K562 (cell line): ENCODE data around the gene ZNF124. TPM values are rescaled to one million over a fixed set of nuclear protein-coding genes. Genes with fewer than 3 reads are reported as not detected.

Experiments
- ATAC-seq: fragments of 200-7000 bp; cut with Tn5 transposase; 3 replicates; pipeline ENCODE4 v1.9.1; 2020; ENCODE audit warnings: moderate library complexity
- BruUV-seq: library from RNA; stranded (reverse); fragments of 400-500 nt; replicated peaks from 2 replicates; lab custom pipeline; 2021; lab: Mats Ljungman, UMichigan
- CTCF ChIA-PET: fragments of 300-600 bp; formaldehyde crosslinking; extraction: SDS; loops from one replicate; lab custom pipeline; 2021; ENCODE audit warnings: low intra/inter-chr PET ratio; lab: Yijun Ruan, JAX
- POLR2A ChIA-PET: fragments of 300-600, 350-650 bp; sonication (Branson Sonifier 250); formaldehyde crosslinking; extraction: SDS; loops from one replicate; lab custom pipeline; 2021; ENCODE audit warnings: antibody characterized with exemption, inconsistent platforms; lab: Yijun Ruan, JAX
- DNase-seq, 4 experiments: peaks; one replicate each; pipeline versions ENCODE4 v3.0.0 to v3.0.0-alpha.2; 2011 to 2018; ENCODE audit warnings: low spot score in 3 of 4, mixed read lengths in 3 of 4; ENCODE audit errors: extremely low read depth in 1 of 4
- FAIRE-seq: peaks from 2 replicates; lab custom pipeline; 2011; peaks lifted over from hg19 to GRCh38; lab: Jason Lieb, UNC
- H2AFZ ChIP-seq: 2 replicates; pipeline ENCODE4 v1.6.0; 2011; ENCODE audit warnings: low read depth, low read length, control low read depth, inconsistent platforms
- H3K27ac ChIP-seq: fragments of 200-600 bp; 3 replicates; pipeline ENCODE4 v1.8.0; 2011; ENCODE audit warnings: low read depth, mild to moderate bottlenecking, control low read depth, inconsistent platforms, low read length, moderate library complexity, mixed read lengths; ENCODE audit errors: extremely low read depth
- H3K27me3 ChIP-seq, 2 experiments: fragments of 300-600 bp in 1 of 2; 2 replicates in 1 of 2; 3 replicates in 1 of 2; pipeline versions ENCODE4 v1.6.0 to v1.8.0; 2011; ENCODE audit warnings: inconsistent platforms in 2 of 2, low read length in 2 of 2, mild to moderate bottlenecking in 1 of 2, mixed read lengths in 1 of 2, moderate library complexity in 1 of 2; ENCODE audit not compliant: control insufficient read depth in 2 of 2, insufficient read depth in 2 of 2
- H3K36me3 ChIP-seq: fragments of 300-600 bp; 3 replicates; pipeline ENCODE4 v1.8.0; 2011; ENCODE audit warnings: mild to moderate bottlenecking, low read length, inconsistent platforms; ENCODE audit not compliant: control insufficient read depth, insufficient read depth
- H3K4me1 ChIP-seq, 2 experiments: fragments of 200-600 bp in 1 of 2; replicated peaks in 1 of 2; 2 replicates in 1 of 2; 3 replicates in 1 of 2; pipeline versions ENCODE4 v1.5.1 to v1.8.0; 2011; ENCODE audit warnings: inconsistent platforms in 2 of 2, low read length in 2 of 2, mild to moderate bottlenecking in 1 of 2, mixed read lengths in 1 of 2, moderate library complexity in 1 of 2; ENCODE audit not compliant: control insufficient read depth in 2 of 2, insufficient read depth in 2 of 2
- H3K4me2 ChIP-seq: 2 replicates; pipeline ENCODE4 v1.6.1; 2011; ENCODE audit warnings: low read length, control low read depth, inconsistent platforms, mixed read lengths; ENCODE audit not compliant: insufficient read depth
- H3K4me3 ChIP-seq: fragments of 200-600 bp; sonication (generic), shearing (Covaris generic); 2 replicates; pipeline ENCODE4 v1.5.1; 2016; ENCODE audit warnings: control low read depth, inconsistent platforms
- H3K79me2 ChIP-seq: fragments of 200-600 bp; 3 replicates; pipeline ENCODE4 v1.8.0; 2011; ENCODE audit warnings: low read length, inconsistent platforms; ENCODE audit not compliant: control insufficient read depth, insufficient read depth
- H3K9ac ChIP-seq, 2 experiments: 2 replicates each; pipeline versions ENCODE4 v1.6.0 to v1.6.1; 2011; ENCODE audit warnings: low read depth in 2 of 2, low read length in 2 of 2, control low read depth in 1 of 2, inconsistent platforms in 1 of 2, mild to moderate bottlenecking in 1 of 2, mixed read lengths in 1 of 2; ENCODE audit not compliant: insufficient read depth in 1 of 2
- H3K9me1 ChIP-seq: one replicate; pipeline ENCODE4 v1.6.0; 2011; ENCODE audit warnings: inconsistent platforms, mild to moderate bottlenecking, low read length, moderate library complexity; ENCODE audit not compliant: control insufficient read depth, insufficient read depth
- H3K9me3 ChIP-seq: replicated peaks from 2 replicates; pipeline ENCODE4 v1.5.1; 2011; ENCODE audit warnings: low read depth, low read length, inconsistent platforms; ENCODE audit not compliant: control insufficient read depth, insufficient read depth
- H4K20me1 ChIP-seq: replicated peaks from 2 replicates; pipeline ENCODE4 v1.6.1; 2011; ENCODE audit warnings: low read length, inconsistent platforms, mixed read lengths; ENCODE audit not compliant: control insufficient read depth, insufficient read depth
- BACH1 ChIP-seq: fragments of 200-800 bp; sonication (Bioruptor generic); IDR thresholded peaks from 2 replicates; pipeline ENCODE4 v1.6.1; 2016; ENCODE audit warnings: missing genetic modification characterization, missing compliant biosample characterization
- CBX2 ChIP-seq: fragments of 200-600 bp; sonication (generic); IDR thresholded peaks from one replicate; pipeline ENCODE4 v1.6.1; 2012; ENCODE audit warnings: mild to moderate bottlenecking, low read length, inconsistent platforms; ENCODE audit not compliant: insufficient read depth, poor library complexity, severe bottlenecking
- CEBPB ChIP-seq: fragments of 450-650 bp; IDR thresholded peaks from 2 replicates; pipeline ENCODE4 v1.6.1; 2016; ENCODE audit warnings: missing genetic modification characterization, missing compliant biosample characterization
- PTBP1 ChIP-seq: fragments of 200-400 bp; formaldehyde crosslinking; IDR thresholded peaks from 2 replicates; pipeline ENCODE4 v1.6.1; 2017; ENCODE audit warnings: low read depth, low read length
- RUNX1 ChIP-seq: sonication (generic); IDR thresholded peaks from 2 replicates; pipeline ENCODE4 v1.6.1; 2016; ENCODE audit warnings: antibody characterized with exemption, low read depth
- SREBF1 ChIP-seq: fragments of 150-350 bp; IDR thresholded peaks from 2 replicates; pipeline ENCODE4 v1.6.1; 2014; ENCODE audit warnings: antibody characterized with exemption, low read depth, low read length, borderline replicate concordance
- ZNF780A ChIP-seq: fragments of 250-450 bp; sonication (Bioruptor Pico); IDR thresholded peaks from 2 replicates; pipeline ENCODE4 v1.5.0; 2021; ENCODE audit warnings: mild to moderate bottlenecking
- ZSCAN32 ChIP-seq: fragments of 450-650 bp; formaldehyde crosslinking; IDR thresholded peaks from 2 replicates; pipeline ENCODE4 v1.4.0; 2020; ENCODE audit warnings: mild to moderate bottlenecking, moderate library complexity
- WGBS: fragments of 100-300 bp; shearing (Covaris generic); methylation state at CpG from one replicate; pipeline ENCODE4 v1.1.6; 2016; ENCODE audit warnings: low coverage, mixed read lengths; ENCODE audit not compliant: insufficient coverage; ENCODE audit errors: missing lambda C conversion rate; 5-methylcytosine and 5-hydroxymethylcytosine counted together
- in situ Hi-C: fragments of 300-500 bp; cut with MboI; formaldehyde crosslinking; loops from 4 replicates; pipeline ENCODE4 v1.15.0; 2018; ENCODE audit warnings: inconsistent platforms, mixed read lengths
- intact Hi-C: fragments of 100-400 bp; cut with micrococcal nuclease; formaldehyde crosslinking; loops from 2 replicates; pipeline ENCODE4 v1.14.2; 2022
- polyA plus RNA-seq, 8 experiments: library from polyadenylated mRNA; depleted of rRNA in 4 of 8; stranded (reverse) in 5 of 8; unstranded in 3 of 8; fragments of >200 nt; fragmentation: Nextera tagmentation in 2 of 8; fragmentation: Illumina TruSeq in 1 of 8; extraction: Ambion mirVana in 2 of 8; extraction: Trizol in 1 of 8; gene quantifications; 2 replicates each; pipeline versions ENCODE4 v1.2.1 to v1.2.3, GENCODE V29; 2011 to 2014; ENCODE audit warnings: inconsistent platforms in 1 of 8, missing spikeins in 1 of 8
- total RNA-seq, 7 experiments: library from RNA; depleted of rRNA in 6 of 7; stranded (reverse); fragments of >200 nt in 6 of 7; fragmentation: Illumina TruSeq in 2 of 7; extraction: Trizol in 2 of 7; gene quantifications; 2 replicates each; pipeline versions ENCODE4 v1.2.1 to v1.2.3, GENCODE V29; 2011 to 2021; ENCODE audit warnings: low replicate concordance in 1 of 7
- TF ChIP-seq, protein P1 (sequence below), 2 experiments: fragments of 150-350 bp in 1 of 2; IDR thresholded peaks; 2 replicates each; pipeline ENCODE4 v1.6.1; 2012 to 2016; ENCODE audit warnings: low read depth in 2 of 2, low read length in 2 of 2, mild to moderate bottlenecking in 1 of 2, moderate library complexity in 1 of 2
- TF ChIP-seq, protein P2 (sequence below): fragments of 450-650 bp; IDR thresholded peaks from 2 replicates; pipeline ENCODE4 v1.6.1; 2014; ENCODE audit warnings: low read depth, mild to moderate bottlenecking, moderate library complexity, borderline replicate concordance
- TF ChIP-seq, protein P3 (sequence below): sonication (generic); formaldehyde crosslinking; IDR thresholded peaks from 2 replicates; pipeline ENCODE4 v1.4.0; 2020; ENCODE audit warnings: mild to moderate bottlenecking, missing genetic modification reagents
- TF ChIP-seq, protein P4 (sequence below), 2 experiments: fragments of 450-650 bp in 1 of 2; sonication (generic) in 1 of 2; formaldehyde crosslinking in 1 of 2; IDR thresholded peaks in 1 of 2; conservative IDR thresholded peaks in 1 of 2; 2 replicates each; pipeline versions ENCODE4 v1.6.1 to v1.8.1; 2016 to 2023; ENCODE audit warnings: mild to moderate bottlenecking in 2 of 2, moderate library complexity in 2 of 2, inconsistent platforms in 1 of 2, missing genetic modification reagents in 1 of 2

Gene ZNF124
- total and polyA plus RNA-seq, 9 of the 15 experiments (the other 6 are each of a cell fraction or from before 2014, with no cell fraction given): 7.6 to 71.5 (median 20.2) TPM

DNA sequence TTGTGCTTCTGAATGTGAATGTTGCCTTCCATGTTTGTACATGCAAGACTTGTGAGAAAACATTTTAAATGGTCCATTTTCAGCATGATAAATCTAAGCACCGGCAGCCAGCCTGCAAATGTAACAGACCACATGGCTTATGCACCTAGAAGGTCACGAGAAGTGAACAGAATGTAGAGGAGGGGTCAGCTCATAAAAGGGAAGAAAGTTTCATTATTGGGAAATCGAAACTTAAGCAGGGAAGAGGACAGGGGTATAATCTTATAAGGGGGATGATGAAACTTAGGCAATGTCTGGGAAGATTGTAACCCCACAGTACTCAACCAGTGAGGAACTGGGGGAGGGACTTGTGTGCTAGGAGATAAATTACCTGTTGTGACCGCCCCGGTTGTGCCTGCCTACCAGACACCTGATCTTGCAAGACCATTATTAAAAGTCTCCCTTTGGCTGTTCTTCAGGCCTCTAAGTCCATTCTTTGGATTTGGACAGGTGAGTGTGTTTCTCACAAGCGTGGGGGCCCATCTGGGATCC, 46.4 kb upstream of the ZNF124 start:
- Histone ChIP-seq H3K36me3 (no peaks in the 10 kb centered on the region), H3K4me1 (no peaks in the 10 kb centered on the region; a peak in 1 of 5 replicates), H3K9ac (no peak overlapping the region), H3K4me2 (no peak overlapping the region), H3K9me1 (no peaks in the 10 kb centered on the region), H2AFZ (0 out of 2 replicates have a peak overlapping the region, but pooled peaks have one; percentile 8), H3K4me3 (no peak overlapping the region), H3K79me2 (no peaks in the 10 kb centered on the region), H3K27ac (no peak overlapping the region), H3K9me3 (no peaks in the 10 kb centered on the region; the same call in 1 of the 2 replicates), H4K20me1 (no peaks in the 10 kb centered on the region), H3K27me3 (no peaks in the 10 kb centered on the region)
- intact Hi-C loops (no loop called here), in situ Hi-C loops (no loop called here)
- ChIA-PET CTCF (no interaction called here), POLR2A (no interaction called here)
- ATAC-seq (peak; percentile 57), FAIRE-seq (no peak), DNase-seq (no peak)
- WGBS: 11% methylated on average over 6 of the region's 6 CpGs
- BruUV-seq: no TSS peak
- no peak for TF ChIP-seq SREBF1
- no peak for TF ChIP-seq ZSCAN32 (CRISPR knock-in tag)
- TF ChIP-seq PTBP1: no peak
- TF ChIP-seq, protein P1, sequence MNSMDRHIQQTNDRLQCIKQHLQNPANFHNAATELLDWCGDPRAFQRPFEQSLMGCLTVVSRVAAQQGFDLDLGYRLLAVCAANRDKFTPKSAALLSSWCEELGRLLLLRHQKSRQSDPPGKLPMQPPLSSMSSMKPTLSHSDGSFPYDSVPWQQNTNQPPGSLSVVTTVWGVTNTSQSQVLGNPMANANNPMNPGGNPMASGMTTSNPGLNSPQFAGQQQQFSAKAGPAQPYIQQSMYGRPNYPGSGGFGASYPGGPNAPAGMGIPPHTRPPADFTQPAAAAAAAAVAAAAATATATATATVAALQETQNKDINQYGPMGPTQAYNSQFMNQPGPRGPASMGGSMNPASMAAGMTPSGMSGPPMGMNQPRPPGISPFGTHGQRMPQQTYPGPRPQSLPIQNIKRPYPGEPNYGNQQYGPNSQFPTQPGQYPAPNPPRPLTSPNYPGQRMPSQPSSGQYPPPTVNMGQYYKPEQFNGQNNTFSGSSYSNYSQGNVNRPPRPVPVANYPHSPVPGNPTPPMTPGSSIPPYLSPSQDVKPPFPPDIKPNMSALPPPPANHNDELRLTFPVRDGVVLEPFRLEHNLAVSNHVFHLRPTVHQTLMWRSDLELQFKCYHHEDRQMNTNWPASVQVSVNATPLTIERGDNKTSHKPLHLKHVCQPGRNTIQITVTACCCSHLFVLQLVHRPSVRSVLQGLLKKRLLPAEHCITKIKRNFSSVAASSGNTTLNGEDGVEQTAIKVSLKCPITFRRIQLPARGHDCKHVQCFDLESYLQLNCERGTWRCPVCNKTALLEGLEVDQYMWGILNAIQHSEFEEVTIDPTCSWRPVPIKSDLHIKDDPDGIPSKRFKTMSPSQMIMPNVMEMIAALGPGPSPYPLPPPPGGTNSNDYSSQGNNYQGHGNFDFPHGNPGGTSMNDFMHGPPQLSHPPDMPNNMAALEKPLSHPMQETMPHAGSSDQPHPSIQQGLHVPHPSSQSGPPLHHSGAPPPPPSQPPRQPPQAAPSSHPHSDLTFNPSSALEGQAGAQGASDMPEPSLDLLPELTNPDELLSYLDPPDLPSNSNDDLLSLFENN (IDR thresholded peaks at IDR 0.05; ENCODE audit: low read depth in 2 of 2, low read length in 2 of 2): no peak
- TF ChIP-seq, protein P2, sequence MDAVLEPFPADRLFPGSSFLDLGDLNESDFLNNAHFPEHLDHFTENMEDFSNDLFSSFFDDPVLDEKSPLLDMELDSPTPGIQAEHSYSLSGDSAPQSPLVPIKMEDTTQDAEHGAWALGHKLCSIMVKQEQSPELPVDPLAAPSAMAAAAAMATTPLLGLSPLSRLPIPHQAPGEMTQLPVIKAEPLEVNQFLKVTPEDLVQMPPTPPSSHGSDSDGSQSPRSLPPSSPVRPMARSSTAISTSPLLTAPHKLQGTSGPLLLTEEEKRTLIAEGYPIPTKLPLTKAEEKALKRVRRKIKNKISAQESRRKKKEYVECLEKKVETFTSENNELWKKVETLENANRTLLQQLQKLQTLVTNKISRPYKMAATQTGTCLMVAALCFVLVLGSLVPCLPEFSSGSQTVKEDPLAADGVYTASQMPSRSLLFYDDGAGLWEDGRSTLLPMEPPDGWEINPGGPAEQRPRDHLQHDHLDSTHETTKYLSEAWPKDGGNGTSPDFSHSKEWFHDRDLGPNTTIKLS: no peak
- TF ChIP-seq BACH1 (tag): no peak
- peak; percentile 31; the same call in 1 of the 2 replicates for TF ChIP-seq CEBPB (tag)
- no peak for TF ChIP-seq CBX2
- TF ChIP-seq ZNF780A (CRISPR knock-in tag): no peak
- TF ChIP-seq RUNX1: no peak
- TF ChIP-seq, protein P3, sequence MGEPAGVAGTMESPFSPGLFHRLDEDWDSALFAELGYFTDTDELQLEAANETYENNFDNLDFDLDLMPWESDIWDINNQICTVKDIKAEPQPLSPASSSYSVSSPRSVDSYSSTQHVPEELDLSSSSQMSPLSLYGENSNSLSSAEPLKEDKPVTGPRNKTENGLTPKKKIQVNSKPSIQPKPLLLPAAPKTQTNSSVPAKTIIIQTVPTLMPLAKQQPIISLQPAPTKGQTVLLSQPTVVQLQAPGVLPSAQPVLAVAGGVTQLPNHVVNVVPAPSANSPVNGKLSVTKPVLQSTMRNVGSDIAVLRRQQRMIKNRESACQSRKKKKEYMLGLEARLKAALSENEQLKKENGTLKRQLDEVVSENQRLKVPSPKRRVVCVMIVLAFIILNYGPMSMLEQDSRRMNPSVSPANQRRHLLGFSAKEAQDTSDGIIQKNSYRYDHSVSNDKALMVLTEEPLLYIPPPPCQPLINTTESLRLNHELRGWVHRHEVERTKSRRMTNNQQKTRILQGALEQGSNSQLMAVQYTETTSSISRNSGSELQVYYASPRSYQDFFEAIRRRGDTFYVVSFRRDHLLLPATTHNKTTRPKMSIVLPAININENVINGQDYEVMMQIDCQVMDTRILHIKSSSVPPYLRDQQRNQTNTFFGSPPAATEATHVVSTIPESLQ (CRISPR knock-in tag): no peak
- TF ChIP-seq, protein P4, sequence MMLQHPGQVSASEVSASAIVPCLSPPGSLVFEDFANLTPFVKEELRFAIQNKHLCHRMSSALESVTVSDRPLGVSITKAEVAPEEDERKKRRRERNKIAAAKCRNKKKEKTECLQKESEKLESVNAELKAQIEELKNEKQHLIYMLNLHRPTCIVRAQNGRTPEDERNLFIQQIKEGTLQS (IDR thresholded peaks at IDR 0.05): peak; percentile 46; the same call in 1 of the 2 replicates
- TF ChIP-seq, protein P4 (CRISPR knock-in tag; conservative IDR thresholded peaks at IDR 0.05): no peak
